ENCODE results near the gene ZNF302. TPM values are rescaled to one million over a fixed set of nuclear protein-coding genes. Genes with fewer than 3 reads are reported as not detected.
"Not testable (repeated sequence)": the region's sequence is repeated elsewhere in the genome, so short reads cannot be mapped to it uniquely, and the experiment has no call there.

The ZNF302 gene
- total RNA-seq, 2 donors from 2014 or later = 14.4 to 17.6 TPM

DNA sequence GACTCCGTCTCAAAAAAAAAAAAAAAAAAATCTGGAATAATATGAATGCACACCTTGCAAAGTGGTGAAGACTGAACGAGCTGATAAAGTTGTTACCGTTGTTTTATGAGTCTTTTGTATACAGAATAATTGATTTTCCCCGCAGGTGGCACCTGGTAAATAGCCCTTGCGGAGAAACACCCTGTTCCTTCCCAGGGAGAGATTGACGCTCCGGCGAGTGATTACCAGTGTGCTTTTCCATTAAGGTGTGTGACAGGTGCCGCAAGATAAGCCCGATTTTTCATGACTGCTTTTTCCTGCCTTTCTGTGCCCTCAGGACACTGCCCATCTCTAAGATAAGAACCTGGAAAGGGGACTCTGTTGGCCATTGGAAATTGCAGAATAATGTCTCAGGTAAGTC, 943 bp downstream of the ZNF302 start:
- peaks cover 0 to 13% of the 10 kb centered on the region in 2 donors for H3K27me3 Mint-ChIP-seq
- H3K9me3 Mint-ChIP-seq = peaks cover 10% of the 10 kb centered on the region
- peaks cover 31 to 32% of the 10 kb centered on the region in 2 donors for H3K4me1 Mint-ChIP-seq (ENCODE audit: low read depth in 2 of 2)
- DNase-seq (ENCODE audit: low spot score) = no peak
- no peak for ATAC-seq
- peak overlapping the region; percentile 99 to 100 for H3K27ac Mint-ChIP-seq
- peak overlapping the region; percentile 94 for H3K4me3 Mint-ChIP-seq
- peaks cover 41% of the 10 kb centered on the region for H3K36me3 Mint-ChIP-seq

DNA sequence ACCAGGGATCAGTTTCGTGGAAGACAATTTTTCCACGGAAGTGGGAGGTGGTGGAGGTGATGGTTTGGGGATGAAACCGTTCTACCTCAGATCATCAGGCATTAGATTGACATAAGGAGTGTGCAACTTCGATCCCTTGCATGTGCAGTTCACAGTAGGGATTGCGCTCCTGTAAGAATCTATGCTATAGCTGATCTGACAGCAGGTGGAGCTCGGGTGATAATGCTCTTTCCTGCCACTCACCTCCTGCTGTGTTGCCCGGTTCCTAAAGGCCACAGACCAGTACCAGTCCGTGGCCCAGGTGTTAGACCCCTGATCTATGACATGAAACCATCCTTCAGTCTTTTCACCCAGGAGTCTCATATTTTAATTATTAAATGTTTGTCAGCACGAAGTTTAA, 4.0 kb downstream of the ZNF302 start:
- no peak for ATAC-seq
- H3K27ac Mint-ChIP-seq = no peak overlapping the region
- peaks cover 25 to 30% of the 10 kb centered on the region in 2 donors for H3K4me1 Mint-ChIP-seq (ENCODE audit: low read depth in 2 of 2)
- no peak for DNase-seq (ENCODE audit: low spot score)
- no peaks in the 10 kb centered on the region for H3K27me3 Mint-ChIP-seq
- H3K9me3 Mint-ChIP-seq = peaks cover 17% of the 10 kb centered on the region
- H3K4me3 Mint-ChIP-seq = no peak overlapping the region
- H3K36me3 Mint-ChIP-seq = peaks cover 58% of the 10 kb centered on the region

DNA sequence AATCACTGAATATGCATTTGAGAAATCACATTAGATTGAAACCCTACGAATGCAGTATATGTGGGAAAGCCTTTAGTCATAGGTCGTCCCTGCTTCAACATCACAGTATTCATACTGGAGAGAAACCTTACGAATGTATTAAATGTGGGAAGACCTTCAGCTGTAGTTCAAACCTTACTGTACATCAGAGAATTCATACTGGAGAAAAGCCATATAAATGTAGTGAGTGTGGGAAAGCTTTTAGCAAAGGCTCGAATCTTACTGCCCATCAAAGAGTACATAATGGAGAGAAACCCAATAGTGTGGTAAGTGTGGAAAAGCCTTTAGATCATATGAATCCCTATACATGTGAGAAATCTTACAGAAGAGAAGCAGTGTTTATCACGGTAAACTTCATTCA, 7.8 kb downstream of the ZNF302 start:
- not testable (repeated sequence) for H3K27me3 Mint-ChIP-seq; H3K4me3 Mint-ChIP-seq; DNase-seq (ENCODE audit: low spot score); H3K4me1 Mint-ChIP-seq (ENCODE audit: low read depth in 2 of 2); ATAC-seq; H3K27ac Mint-ChIP-seq
- Mint-ChIP-seq H3K9me3 (peaks cover 23% of the 10 kb centered on the region), H3K36me3 (peaks cover 58% of the 10 kb centered on the region)

DNA sequence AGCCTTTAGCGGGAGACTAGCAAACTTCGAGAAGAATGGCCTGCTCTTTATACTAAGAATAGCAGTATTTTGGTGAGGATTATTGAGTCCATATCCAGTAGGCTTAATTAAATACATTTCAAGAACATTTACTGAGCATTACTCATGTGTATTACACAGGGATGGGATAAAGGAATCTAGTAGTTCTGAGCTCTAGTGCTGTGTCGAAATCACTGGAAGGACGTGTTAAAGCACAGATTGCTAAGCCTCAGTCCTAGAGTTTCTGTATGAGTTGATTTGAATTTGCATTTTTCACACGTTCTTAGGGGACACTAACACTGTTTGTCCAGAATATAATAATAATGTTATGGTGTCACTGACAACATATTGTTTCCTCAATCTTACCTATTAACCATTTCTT, 9.0 kb downstream of the ZNF302 start:
- Mint-ChIP-seq H3K36me3 (peaks cover 50% of the 10 kb centered on the region), H3K27me3 (peaks cover 7 to 9% of the 10 kb centered on the region in 2 donors)
- ATAC-seq = no peak

DNA sequence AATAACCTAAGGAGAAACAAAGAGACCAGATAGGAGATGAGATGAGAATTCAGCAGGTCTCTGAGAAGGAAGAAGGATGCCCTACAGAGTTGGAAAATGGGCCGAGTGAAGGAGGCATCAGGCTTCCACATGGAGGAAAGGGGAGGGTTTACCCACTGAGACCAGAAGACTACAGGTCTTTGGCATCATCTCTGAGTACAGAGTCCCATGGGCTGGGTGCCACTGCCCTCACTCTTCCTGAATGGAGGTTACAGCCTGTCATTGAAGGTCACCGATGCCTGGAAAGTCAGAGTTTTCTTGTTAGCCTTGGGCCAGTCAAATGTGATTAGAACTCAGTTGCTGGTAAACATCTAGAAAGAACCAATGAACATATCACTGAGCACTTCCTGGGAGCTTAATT, 9.9 kb downstream of the ZNF302 start:
- no peak overlapping the region for H3K4me3 Mint-ChIP-seq
- H3K36me3 Mint-ChIP-seq = peaks cover 50% of the 10 kb centered on the region
- peaks cover 9 to 13% of the 10 kb centered on the region in 2 donors for H3K27me3 Mint-ChIP-seq
- H3K27ac Mint-ChIP-seq = no peak overlapping the region
- peaks cover 0 to under 1% of the 10 kb centered on the region in 2 donors for H3K4me1 Mint-ChIP-seq (ENCODE audit: low read depth in 2 of 2)
- no peak for ATAC-seq
- peaks cover 23% of the 10 kb centered on the region for H3K9me3 Mint-ChIP-seq
- DNase-seq (ENCODE audit: low spot score) = no peak

More for the DNA sequence above, 9.0 kb downstream of the ZNF302 start:
- Mint-ChIP-seq H3K9me3 (peaks cover 23% of the 10 kb centered on the region), H3K4me1 (ENCODE audit: low read depth in 2 of 2) (no peaks in the 10 kb centered on the region), H3K27ac (no peak overlapping the region), H3K4me3 (no peak overlapping the region)
- no peak for DNase-seq (ENCODE audit: low spot score)

GRCh38 chr19:34688592-34688991, 11.1 kb downstream of the ZNF302 start:
- Mint-ChIP-seq H3K4me3 (no peak overlapping the region), H3K27me3 (peaks cover 18 to 22% of the 10 kb centered on the region in 2 donors), H3K27ac (no peak overlapping the region), H3K9me3 (peaks cover 19% of the 10 kb centered on the region), H3K4me1 (ENCODE audit: low read depth in 2 of 2) (peaks cover 0 to 5% of the 10 kb centered on the region in 2 donors), H3K36me3 (peaks cover 38% of the 10 kb centered on the region)
- no peak for ATAC-seq
- DNase-seq (ENCODE audit: low spot score) = no peak

- H3K4me1 Mint-ChIP-seq (ENCODE audit: low read depth in 2 of 2) = peaks cover 0 to 5% of the 10 kb centered on the region in 2 donors
- H3K9me3 Mint-ChIP-seq = peaks cover 12% of the 10 kb centered on the region
- peaks cover 22% of the 10 kb centered on the region for H3K36me3 Mint-ChIP-seq
- no peak overlapping the region for H3K4me3 Mint-ChIP-seq
- no peak for DNase-seq (ENCODE audit: low spot score)
- H3K27me3 Mint-ChIP-seq = peaks cover 20 to 31% of the 10 kb centered on the region in 2 donors
- no peak overlapping the region for H3K27ac Mint-ChIP-seq
- ATAC-seq = no peak
Observed at GRCh38 chr19:34690372-34690771, 12.9 kb downstream of the ZNF302 start.

DNA sequence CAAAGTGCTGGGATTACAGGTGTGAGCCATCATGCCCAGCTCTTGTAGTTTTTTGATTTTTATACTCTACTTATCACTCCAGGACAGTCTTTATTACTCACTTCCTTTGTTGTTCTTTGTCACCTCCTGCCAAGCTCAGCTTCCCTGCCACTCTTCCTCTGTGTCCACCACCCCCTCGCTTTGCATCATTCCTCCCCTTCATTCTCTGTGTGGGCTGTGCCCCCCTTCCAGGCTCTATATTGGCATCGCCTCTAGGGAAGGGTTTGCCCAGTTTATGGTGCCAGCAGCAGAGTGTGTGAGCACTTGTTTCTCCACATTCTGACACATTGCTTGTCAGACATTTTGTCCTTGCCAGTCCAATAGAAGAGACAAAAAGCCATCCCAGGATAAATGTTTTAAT, 15.1 kb downstream of the ZNF302 start:
- ATAC-seq (no peak), DNase-seq (ENCODE audit: low spot score) (no peak)
- Mint-ChIP-seq H3K4me1 (ENCODE audit: low read depth in 2 of 2) (peaks cover 0 to 5% of the 10 kb centered on the region in 2 donors), H3K36me3 (peaks cover 7% of the 10 kb centered on the region), H3K27me3 (peaks cover 20 to 31% of the 10 kb centered on the region in 2 donors), H3K4me3 (no peak overlapping the region), H3K9me3 (peaks cover 11% of the 10 kb centered on the region), H3K27ac (no peak overlapping the region)

DNA sequence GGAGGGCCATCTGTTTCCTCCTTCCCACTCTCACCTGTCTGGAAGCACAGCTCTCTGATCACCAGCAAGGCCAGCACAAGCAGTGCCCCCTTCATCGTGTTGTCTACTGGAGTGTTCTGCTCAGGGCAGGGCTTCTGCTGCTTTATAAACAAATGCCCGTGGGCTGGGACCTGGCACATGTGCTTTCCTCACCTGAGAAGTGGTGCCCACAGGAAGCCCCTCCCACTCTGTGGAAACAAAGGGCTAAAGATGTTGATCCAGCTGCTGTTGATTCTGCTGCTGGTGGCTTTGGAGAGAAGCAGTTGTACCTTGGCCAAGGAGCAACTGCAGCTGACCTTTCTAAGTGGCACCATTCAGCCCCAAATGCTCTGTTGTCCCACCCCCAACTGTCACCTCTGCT, 30.2 kb downstream of the ZNF302 start:
- H3K4me3 Mint-ChIP-seq = no peak overlapping the region
- H3K27me3 Mint-ChIP-seq = peaks cover 17 to 37% of the 10 kb centered on the region in 2 donors
- no peak for DNase-seq (ENCODE audit: low spot score)
- peaks cover 0 to 2% of the 10 kb centered on the region in 2 donors for H3K4me1 Mint-ChIP-seq (ENCODE audit: low read depth in 2 of 2)
- no peak for ATAC-seq
- H3K27ac Mint-ChIP-seq = no peak overlapping the region
- H3K36me3 Mint-ChIP-seq = peaks cover 22% of the 10 kb centered on the region
- no peaks in the 10 kb centered on the region for H3K9me3 Mint-ChIP-seq

DNA sequence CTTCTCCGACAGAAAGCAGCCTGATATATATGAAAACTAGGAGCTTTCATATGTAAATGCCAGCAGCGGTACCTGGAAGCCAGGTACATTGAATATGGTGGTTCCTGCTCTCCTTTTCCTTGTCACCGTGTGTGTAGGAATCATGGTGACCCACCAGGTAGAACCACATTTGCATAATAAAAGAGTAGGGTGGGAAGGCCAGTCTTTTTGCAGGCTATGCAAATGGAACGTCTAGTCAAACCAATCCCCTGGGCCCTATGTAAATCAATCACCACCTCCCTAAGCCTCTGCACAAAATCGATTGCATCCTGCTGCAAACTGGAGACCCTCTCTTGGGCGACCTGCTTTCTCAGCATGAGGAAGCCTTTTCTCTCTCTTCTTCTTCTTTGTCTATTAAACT, 34.4 kb downstream of the ZNF302 start:
- H3K4me1 Mint-ChIP-seq (ENCODE audit: low read depth in 2 of 2) = peaks cover 0 to 3% of the 10 kb centered on the region in 2 donors
- H3K9me3 Mint-ChIP-seq = peaks cover 5% of the 10 kb centered on the region
- DNase-seq (ENCODE audit: low spot score) (no peak), ATAC-seq (no peak)
- H3K27me3 Mint-ChIP-seq = peaks cover 21 to 45% of the 10 kb centered on the region in 2 donors
- H3K4me3 Mint-ChIP-seq = no peak overlapping the region
- H3K36me3 Mint-ChIP-seq = peaks cover 25% of the 10 kb centered on the region
- H3K27ac Mint-ChIP-seq = no peak overlapping the region

- Mint-ChIP-seq H3K36me3 (peaks cover 23% of the 10 kb centered on the region), H3K4me1 (ENCODE audit: low read depth in 2 of 2) (peaks cover 0 to 3% of the 10 kb centered on the region in 2 donors), H3K9me3 (peaks cover 5% of the 10 kb centered on the region), H3K27me3 (peaks cover 29 to 45% of the 10 kb centered on the region in 2 donors), H3K4me3 (no peak overlapping the region), H3K27ac (no peak overlapping the region)
- DNase-seq (ENCODE audit: low spot score) (peak; percentile 82), ATAC-seq (peak in 1 of 2 donors; percentile 67)
Observed at GRCh38 chr19:34712395-34713261, 35.1 kb downstream of the ZNF302 start.

- Mint-ChIP-seq H3K4me3 (no peak overlapping the region), H3K27ac (no peak overlapping the region), H3K36me3 (peaks cover 23% of the 10 kb centered on the region), H3K9me3 (peaks cover 5% of the 10 kb centered on the region), H3K27me3 (peaks cover 35 to 50% of the 10 kb centered on the region in 2 donors), H3K4me1 (ENCODE audit: low read depth in 2 of 2) (peaks cover 0 to 3% of the 10 kb centered on the region in 2 donors)
- DNase-seq (ENCODE audit: low spot score) (no peak), ATAC-seq (no peak)
Observed at GRCh38 chr19:34713262-34713637, 35.8 kb downstream of the ZNF302 start.

DNA sequence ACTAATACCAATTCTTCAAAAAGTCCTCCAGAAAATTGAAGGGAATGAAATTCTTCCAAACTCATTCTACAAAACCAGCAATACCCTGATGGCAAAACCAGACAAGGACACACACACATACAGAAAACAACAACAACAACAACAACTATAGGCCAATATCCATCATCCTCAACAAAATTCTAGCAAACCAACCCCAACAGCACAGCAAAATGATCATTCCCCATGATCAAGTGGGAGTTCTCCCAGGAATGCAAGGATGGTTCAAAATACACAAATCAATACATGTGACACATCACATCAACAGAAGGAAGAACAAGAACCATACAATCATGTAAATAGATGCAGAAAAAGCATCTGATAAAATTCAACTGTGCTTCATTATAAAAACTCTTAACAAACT, 37.9 kb downstream of the ZNF302 start:
- no peak for ATAC-seq
- DNase-seq (ENCODE audit: low spot score) = no peak
- no peak overlapping the region for H3K4me3 Mint-ChIP-seq
- peaks cover 5% of the 10 kb centered on the region for H3K9me3 Mint-ChIP-seq
- H3K27ac Mint-ChIP-seq = no peak overlapping the region
- peaks cover 23% of the 10 kb centered on the region for H3K36me3 Mint-ChIP-seq
- peaks cover 38 to 50% of the 10 kb centered on the region in 2 donors for H3K27me3 Mint-ChIP-seq
- peaks cover 0 to 3% of the 10 kb centered on the region in 2 donors for H3K4me1 Mint-ChIP-seq (ENCODE audit: low read depth in 2 of 2)

GRCh38 chr19:34722353-34722752, 44.9 kb downstream of the ZNF302 start:
- no peak overlapping the region for H3K27ac Mint-ChIP-seq

More at GRCh38 chr19:34722353-34722752, 44.9 kb downstream of the ZNF302 start:
- peaks cover 41 to 51% of the 10 kb centered on the region in 2 donors for H3K27me3 Mint-ChIP-seq
- H3K4me3 Mint-ChIP-seq = no peak overlapping the region
- no peaks in the 10 kb centered on the region for H3K4me1 Mint-ChIP-seq (ENCODE audit: low read depth in 2 of 2)
- no peak for ATAC-seq
- H3K36me3 Mint-ChIP-seq = no peaks in the 10 kb centered on the region
- DNase-seq (ENCODE audit: low spot score) = no peak
- H3K9me3 Mint-ChIP-seq = no peaks in the 10 kb centered on the region
